OCI-LY3 (cell line): ENCODE results near the gene HSD17B2.

Experiments used
- CTCF ChIP-seq: fragments of 200-600, 300-600 bp; sonication (generic); IDR thresholded peaks from 2 replicates; pipeline ENCODE4 v1.5.1; 2014; ENCODE audit warnings: antibody characterized with exemption, low read length, low read depth
- EZH2phosphoT487 ChIP-seq: fragments of 200-600 bp; shearing (Covaris generic); IDR thresholded peaks from 2 replicates; pipeline ENCODE4 v1.6.1; 2018; ENCODE audit warnings: antibody characterized with exemption, mixed run types, low read depth

- TF ChIP-seq CTCF, result no peak
- TF ChIP-seq EZH2phosphoT487, result no peak
These were observed 9.5 kb downstream of the HSD17B2 start for GRCh38 chr16:82044585-82044911.
